Skin of body (tissue), 2 donors: ENCODE measurements around the gene GOT2. TPM values are rescaled to one million over a fixed set of nuclear protein-coding genes. Genes with fewer than 3 reads are reported as not detected.
A peak's percentile ranks its signal among the peaks of the same experiment; 100 is the strongest.
"Not testable (repeated sequence)": the region's sequence is repeated elsewhere in the genome, so short reads cannot be mapped to it uniquely, and the experiment has no call there.

ENCODE experiments used
- DNase-seq: peaks from one replicate; lab custom pipeline; 2025; lab: John Stamatoyannopoulos, UW
- total RNA-seq: library from RNA; depleted of rRNA; stranded (reverse); fragments of >200 nt; gene quantifications from one replicate; pipeline ENCODE4 v1.2.3, GENCODE V29; 2014

Gene GOT2
- 24.6 TPM for total RNA-seq

DNA sequence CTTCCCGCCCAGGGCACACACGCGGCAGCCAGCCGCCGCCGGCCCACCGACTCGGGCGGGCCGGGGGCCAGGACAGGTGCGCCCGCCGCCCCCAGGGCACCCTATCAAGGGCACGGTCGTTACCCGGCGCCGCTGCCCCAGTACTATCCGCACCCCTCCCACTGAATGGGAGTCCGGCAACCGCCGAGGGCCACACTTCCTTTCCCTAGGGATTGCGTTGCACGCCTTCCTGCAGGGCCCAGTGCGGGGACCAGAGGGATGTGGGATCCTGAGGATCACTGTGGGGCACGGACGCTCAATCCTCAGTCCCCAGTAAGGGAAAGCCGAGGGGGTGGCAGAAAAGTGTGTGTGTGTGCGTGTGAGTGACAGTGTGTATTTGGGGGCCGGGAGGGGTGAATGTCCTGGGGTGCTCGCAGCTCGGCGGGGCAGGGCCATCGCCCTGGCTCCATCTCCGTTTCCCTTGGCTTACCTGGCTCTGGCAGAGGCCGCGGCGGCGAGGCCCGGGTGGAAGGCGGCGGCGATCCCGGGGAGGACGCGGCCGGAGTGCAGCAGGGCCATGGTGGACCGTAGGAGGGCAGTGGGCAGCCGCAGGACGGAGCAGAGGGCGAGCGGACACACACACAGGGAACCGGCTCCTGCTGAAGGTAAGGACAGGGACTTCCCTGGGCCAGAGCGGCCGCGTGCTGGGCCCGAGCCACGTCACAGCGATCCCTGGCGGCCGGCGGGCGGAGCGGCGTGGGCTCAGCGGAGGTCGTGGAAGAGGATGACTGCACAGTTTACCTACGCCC, at the start of gene GOT2:
Gene GOT2, minus strand, starts transcription at position 646 of the 788 bp plus-strand sequence. Its CDS starts 88 bp downstream, at position 558.
- peak; percentile 52 for DNase-seq

DNA sequence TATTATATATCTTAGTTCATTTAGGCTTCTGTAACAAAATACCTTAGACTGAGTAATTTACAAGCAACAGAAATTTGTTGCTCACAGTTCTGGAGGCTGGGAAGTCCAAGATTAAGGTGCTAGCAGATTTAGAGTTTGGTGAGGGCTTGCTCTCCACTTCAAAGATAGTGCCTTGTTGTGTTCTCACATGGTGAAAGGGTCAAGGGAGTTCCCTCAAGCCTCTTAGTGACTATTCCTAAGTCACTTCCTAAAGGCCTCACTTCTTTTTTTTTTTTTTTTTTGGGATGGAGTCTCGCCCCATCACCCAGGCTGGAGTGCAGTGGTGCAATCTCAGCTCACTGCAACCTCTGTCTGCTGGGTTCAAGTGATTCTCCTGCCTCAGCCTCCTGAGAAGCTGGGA, 45.2 kb upstream of the GOT2 start:
- DNase-seq, result not testable (repeated sequence)

- no peak for DNase-seq
Observed at GRCh38 chr16:58773870-58774269, 39.8 kb upstream of the GOT2 start.

DNA sequence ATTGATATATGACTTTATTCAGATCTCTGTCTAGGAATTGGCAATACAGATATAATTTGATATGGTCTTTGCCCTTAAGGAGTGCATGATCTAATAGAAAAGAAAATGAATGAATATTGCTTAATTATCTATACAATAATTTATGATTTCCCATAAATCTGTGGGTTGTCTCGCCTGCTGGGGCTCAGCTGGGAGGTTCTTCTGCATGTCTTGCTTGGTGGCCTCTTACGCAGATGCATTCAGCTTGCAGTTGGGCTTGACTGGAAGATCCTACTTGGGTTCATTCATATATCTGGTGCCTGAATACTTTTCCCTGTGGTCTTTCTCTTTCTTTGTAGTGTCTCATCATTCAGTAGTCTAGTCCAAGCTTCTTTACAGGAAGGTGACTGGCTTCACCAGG, 34.0 kb upstream of the GOT2 start:
- DNase-seq, result no peak

DNA sequence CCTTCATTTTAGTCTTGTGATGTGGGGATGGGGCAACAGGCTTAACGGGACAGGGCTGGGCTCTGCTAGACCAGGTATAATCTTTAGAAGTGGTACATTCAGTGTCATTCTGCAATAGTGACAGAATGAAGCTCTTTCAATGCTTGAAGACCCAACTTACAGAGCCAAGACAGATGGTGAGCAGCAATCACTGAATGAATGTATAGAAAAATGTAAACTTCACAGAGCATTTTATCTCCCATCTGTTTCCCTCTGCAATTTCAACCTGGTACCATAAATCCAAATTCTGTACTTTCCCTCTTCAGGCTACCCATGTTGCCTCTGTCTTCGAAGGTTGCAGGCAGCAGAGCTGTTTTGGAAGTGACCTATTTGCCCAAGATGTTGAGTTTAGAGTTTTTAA, 33.5 kb upstream of the GOT2 start:
- no peak for DNase-seq

DNA sequence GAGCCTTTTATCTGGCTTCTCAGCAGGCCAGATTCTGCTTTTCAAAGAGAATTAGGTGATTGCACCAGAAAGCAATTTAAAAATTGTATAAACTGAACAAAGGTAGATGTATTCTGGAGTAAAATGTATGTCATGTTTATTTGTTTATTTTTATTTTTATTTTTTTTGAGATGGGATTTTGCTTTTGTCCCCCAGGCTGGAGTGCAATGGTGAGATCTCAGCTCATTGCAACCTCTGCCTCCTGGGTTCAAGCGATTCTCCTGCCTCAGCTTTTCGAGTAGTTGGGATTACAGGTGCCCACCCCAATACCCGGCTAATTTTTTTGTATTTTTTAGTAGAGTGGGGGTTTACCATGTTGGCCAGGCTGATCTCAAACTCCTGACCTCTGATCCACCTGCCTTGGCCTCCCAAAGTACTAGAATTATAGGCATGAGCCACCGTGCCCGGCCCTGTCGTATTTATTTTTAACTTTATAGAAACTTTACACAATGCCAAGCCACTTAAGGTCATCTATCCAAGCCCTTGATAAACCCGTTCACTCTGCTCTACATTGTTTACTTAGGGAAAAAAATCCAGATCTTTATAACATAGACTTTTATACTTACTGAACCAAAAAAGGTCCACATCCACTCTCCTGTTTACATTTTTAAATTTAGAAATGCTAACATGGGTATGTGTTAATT, 22.7 kb upstream of the GOT2 start:
- DNase-seq, result no peak

GRCh38 chr16:58755989-58756649, 22.0 kb upstream of the GOT2 start:
- peak; percentile 9 for DNase-seq

DNA sequence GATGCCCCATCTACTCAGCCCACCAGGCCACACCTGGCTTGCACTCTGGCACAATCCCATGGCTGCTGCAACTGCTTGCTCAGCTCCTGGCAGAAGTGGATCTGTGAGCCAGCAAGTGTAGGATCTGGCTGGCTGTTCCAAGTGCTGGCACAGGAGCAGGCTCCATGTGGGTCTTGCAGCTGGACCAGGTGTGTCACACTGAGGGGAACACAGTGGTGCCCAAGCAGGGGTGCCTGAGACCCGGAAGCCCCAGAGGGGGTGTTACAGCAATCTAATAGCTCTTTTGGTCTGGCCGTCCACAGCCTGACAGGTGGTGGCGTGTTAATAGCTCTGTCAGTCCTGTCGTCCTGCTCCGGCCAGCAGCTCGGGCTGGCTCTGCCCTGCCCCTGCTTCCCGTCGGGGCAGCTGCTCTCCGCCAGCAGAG, 19.6 kb upstream of the GOT2 start:
- no peak for DNase-seq

GRCh38 chr16:58744497-58744896, 10.4 kb upstream of the GOT2 start:
- no peak for DNase-seq

DNA sequence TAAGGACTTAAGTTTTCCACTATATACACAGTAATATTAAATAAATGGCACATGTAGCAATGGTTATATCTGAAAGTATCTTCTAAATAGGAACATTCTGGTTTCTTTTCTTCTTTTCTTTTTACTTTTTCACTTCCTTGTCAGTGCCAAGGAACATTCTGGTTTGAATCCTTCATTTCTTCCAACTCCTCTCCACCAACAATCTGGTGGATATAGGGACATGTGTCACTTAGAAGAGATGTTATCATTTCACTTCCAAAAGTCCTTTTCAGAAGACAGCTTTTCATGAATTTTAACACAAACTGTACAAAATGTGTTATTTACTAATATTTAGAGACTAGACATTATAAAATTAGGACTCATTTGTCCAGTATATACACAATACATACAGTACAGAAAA, 7.9 kb upstream of the GOT2 start:
- DNase-seq, result no peak

DNA sequence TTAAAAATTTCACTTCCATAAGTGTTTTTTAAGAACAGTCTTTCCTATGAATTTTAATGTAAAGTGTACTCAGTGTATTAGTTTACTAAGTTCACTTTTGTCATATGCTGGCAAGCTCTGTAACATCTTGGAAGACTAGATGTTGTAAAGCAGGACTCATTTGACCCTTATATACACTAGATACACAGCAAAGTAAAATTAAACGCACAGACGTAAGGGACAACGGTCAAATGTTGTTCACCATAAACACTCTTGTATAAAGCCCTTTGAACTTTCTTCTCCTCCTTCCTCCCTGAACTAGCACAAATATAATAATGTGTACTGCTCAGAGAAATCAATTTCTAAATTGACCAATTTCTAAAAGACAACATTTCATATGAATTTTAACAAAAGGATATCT, 7.0 kb upstream of the GOT2 start:
- DNase-seq, result no peak

- DNase-seq, result no peak
Observed at GRCh38 chr16:58738672-58739296, 4.7 kb upstream of the GOT2 start.

GRCh38 chr16:58736341-58736740, 2.2 kb upstream of the GOT2 start:
- not testable (repeated sequence) for DNase-seq

GRCh38 chr16:58734459-58734787, 307 bp upstream of the GOT2 start:
- DNase-seq, result no peak

- DNase-seq, result no peak
Observed at GRCh38 chr16:58733248-58733670, 857 bp downstream of the GOT2 start.

DNA sequence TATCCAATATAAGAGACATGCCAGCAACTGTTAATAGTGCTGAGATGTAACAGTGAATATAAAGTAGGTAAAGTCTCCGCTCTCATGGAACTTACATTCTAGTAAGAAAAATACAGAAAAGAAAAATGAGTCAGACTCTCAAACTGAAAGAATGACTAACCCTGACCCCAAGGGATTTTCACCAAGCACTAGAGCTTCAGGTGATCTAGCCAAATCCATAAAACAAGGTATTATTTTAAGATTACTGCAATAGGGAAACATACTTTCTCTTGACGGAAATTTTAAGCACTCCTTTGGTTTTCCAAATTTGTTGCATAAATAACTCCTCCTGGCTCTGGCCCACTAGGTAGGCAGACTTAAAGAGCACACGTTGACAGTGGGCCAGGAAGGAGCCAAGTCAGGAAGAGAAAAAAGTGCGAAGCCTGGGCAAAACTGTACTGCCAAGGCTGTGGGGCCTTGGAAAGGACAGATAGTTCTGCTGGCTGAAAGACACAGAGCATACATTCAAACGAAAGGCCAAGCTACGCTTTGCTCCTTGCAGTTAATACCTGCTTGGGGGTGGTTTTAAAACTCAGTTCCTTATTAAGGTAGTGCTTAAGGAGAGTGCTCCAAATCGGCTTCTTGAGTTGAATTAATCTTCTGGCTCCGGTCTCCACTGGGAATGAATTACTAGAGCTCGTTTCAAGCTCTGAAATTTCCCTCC, 1.4 kb downstream of the GOT2 start:
- DNase-seq, result no peak

- no peak for DNase-seq
Observed at GRCh38 chr16:58730724-58731370, 3.3 kb downstream of the GOT2 start.

GRCh38 chr16:58727796-58728568, 6.1 kb downstream of the GOT2 start:
- DNase-seq, result no peak

DNA sequence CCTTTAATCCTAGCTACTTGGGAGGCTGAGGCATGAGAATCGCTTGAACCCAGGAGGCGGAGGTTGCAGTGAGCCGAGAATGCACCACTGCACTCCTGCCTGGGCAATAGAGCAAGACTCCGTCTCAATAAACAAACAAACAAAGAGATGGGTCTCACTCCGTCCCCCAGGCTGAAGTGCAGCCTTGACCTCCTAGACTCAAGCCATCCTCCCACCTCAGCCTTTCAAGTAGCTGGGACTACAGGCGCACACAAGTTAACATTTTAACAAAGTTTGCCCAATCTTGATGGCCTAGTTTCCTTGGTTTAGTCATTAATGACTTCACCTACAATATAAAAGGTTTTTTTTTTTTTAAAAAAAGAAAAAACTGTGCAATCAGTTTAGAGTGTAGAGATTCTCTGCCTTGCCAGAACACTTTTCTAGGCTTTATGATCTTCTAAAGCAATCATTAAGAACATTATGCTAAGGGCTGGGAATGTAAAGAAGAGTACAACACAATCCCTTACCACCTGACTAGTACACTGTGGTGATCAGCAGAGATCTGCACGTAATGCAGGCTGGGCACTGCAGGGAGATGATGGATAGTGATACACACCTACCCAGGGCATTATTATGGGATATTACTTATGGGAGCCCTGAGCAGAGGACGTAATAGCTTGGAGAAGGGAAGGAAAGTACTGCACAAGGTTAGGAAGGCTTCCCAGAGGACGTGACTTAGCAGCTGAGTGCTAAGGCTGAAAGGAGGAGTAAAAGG, 6.9 kb downstream of the GOT2 start:
- no peak for DNase-seq
